Stimulated activated CD4-positive, alpha-beta T cell treated with anti-CD3 and anti-CD28 coated beads, TNF-alpha, amount 100 ng/mL, for 4 hours (primary cell): Measurements from ENCODE around the gene NFIX.

ENCODE experiments used
- DNase-seq, 3 experiments: peaks; one replicate each; pipeline ENCODE4 v3.0.0-alpha.2; 2020; ENCODE audit warnings: low read depth in 3 of 3

The NFIX gene

GRCh38 chr19:13092158-13092543 lies 96.9 kb downstream of the NFIX start:
- DNase-seq: no peak

GRCh38 chr19:13092606-13093235 lies 97.4 kb downstream of the NFIX start:
- DNase-seq: no peak

GRCh38 chr19:13093407-13094105 lies 98.3 kb downstream of the NFIX start:
- peak in 2 of 3 experiments; percentile 61 to 74 for DNase-seq

GRCh38 chr19:13094106-13094504 lies 98.8 kb downstream of the NFIX start:
- DNase-seq: no peak

GRCh38 chr19:13094771-13095392 lies 99.6 kb downstream of the NFIX start:
- DNase-seq: no peak

GRCh38 chr19:13095393-13095784 lies 100.1 kb downstream of the NFIX start:
- DNase-seq: no peak

GRCh38 chr19:13095934-13096927 lies 101.0 kb downstream of the NFIX start:
- no peak for DNase-seq

GRCh38 chr19:13097033-13097462 lies 101.8 kb downstream of the NFIX start:
- no peak for DNase-seq

GRCh38 chr19:13097463-13098258 lies 102.4 kb downstream of the NFIX start:
- DNase-seq: no peak

GRCh38 chr19:13098277-13099072 lies 103.2 kb downstream of the NFIX start:
- DNase-seq: no peak

- DNase-seq: peak in 2 of 3 experiments; percentile 60
Measured at GRCh38 chr19:13099073-13099999, 104.1 kb downstream of the NFIX start.

- DNase-seq: no peak
Measured at GRCh38 chr19:13100031-13100588, 104.8 kb downstream of the NFIX start.

GRCh38 chr19:13100841-13101589 lies 105.7 kb downstream of the NFIX start:
- no peak for DNase-seq

GRCh38 chr19:13101590-13102415 lies 106.5 kb downstream of the NFIX start:
- DNase-seq: no peak

- DNase-seq: no peak
Measured at GRCh38 chr19:13102416-13102665, 107.1 kb downstream of the NFIX start.

- no peak for DNase-seq
Measured at GRCh38 chr19:13102666-13103580, 107.6 kb downstream of the NFIX start, which contains the start of gene LYL1. Gene LYL1, minus strand, starts transcription at chr19:13102858. Its CDS starts 1,687 bp downstream, at chr19:13101171.
